ENCODE results near the gene ITGB4.

Gene ITGB4

GRCh38 chr17:75697651-75698291, 23.5 kb upstream of the ITGB4 start:
- DNase-seq (ENCODE audit: low spot score), result peak; percentile 46

- peak; percentile 66 for DNase-seq (ENCODE audit: low spot score)
Measured at GRCh38 chr17:75698659-75699058, 22.6 kb upstream of the ITGB4 start.

- no peak for DNase-seq (ENCODE audit: low spot score)
Measured at GRCh38 chr17:75701288-75701687, 20.0 kb upstream of the ITGB4 start.

GRCh38 chr17:75703191-75703590, 18.1 kb upstream of the ITGB4 start:
- no peak for DNase-seq (ENCODE audit: low spot score)

GRCh38 chr17:75703591-75703990, 17.7 kb upstream of the ITGB4 start:
- DNase-seq (ENCODE audit: low spot score), result no peak

GRCh38 chr17:75704963-75705875, 16.0 kb upstream of the ITGB4 start:
- no peak for DNase-seq (ENCODE audit: low spot score)

- DNase-seq (ENCODE audit: low spot score), result no peak
Measured at GRCh38 chr17:75706042-75706728, 15.1 kb upstream of the ITGB4 start.

GRCh38 chr17:75707079-75707571, 14.1 kb upstream of the ITGB4 start:
- peak; percentile 92 for DNase-seq (ENCODE audit: low spot score)

GRCh38 chr17:75712446-75712845, 8.8 kb upstream of the ITGB4 start:
- no peak for DNase-seq (ENCODE audit: low spot score)

- DNase-seq (ENCODE audit: low spot score), result no peak
Measured at GRCh38 chr17:75719732-75720131, 1.5 kb upstream of the ITGB4 start.

- peak; percentile 24 for DNase-seq (ENCODE audit: low spot score)
Measured at GRCh38 chr17:75721463-75722011, 278 bp downstream of the ITGB4 start.

GRCh38 chr17:75722076-75722475, 817 bp downstream of the ITGB4 start:
- DNase-seq (ENCODE audit: low spot score), result peak; percentile 34

- DNase-seq (ENCODE audit: low spot score), result no peak
Measured at GRCh38 chr17:75722542-75723095, 1.4 kb downstream of the ITGB4 start.

GRCh38 chr17:75723171-75723930, 2.1 kb downstream of the ITGB4 start:
- DNase-seq (ENCODE audit: low spot score), result peak; percentile 87

GRCh38 chr17:75724016-75725003, 3.1 kb downstream of the ITGB4 start:
- no peak for DNase-seq (ENCODE audit: low spot score)

GRCh38 chr17:75725504-75725903, 4.2 kb downstream of the ITGB4 start:
- no peak for DNase-seq (ENCODE audit: low spot score)

GRCh38 chr17:75727391-75727790, 6.1 kb downstream of the ITGB4 start:
- DNase-seq (ENCODE audit: low spot score), result no peak

GRCh38 chr17:75729351-75729750, 8.1 kb downstream of the ITGB4 start:
- DNase-seq (ENCODE audit: low spot score), result no peak

GRCh38 chr17:75730065-75730464, 8.8 kb downstream of the ITGB4 start:
- no peak for DNase-seq (ENCODE audit: low spot score)
